ENCODE results near the gene IFITM1.

- TF ChIP-seq POLR2A (IDR thresholded peaks at IDR 0.05) (no peak), POLR2AphosphoS5 (IDR thresholded peaks at IDR 0.05) (no peak), CTCF (IDR thresholded peaks at IDR 0.05) (no peak)
These were observed 13.7 kb upstream of the IFITM1 start for GRCh38 chr11:299951-300735.
